SKM-1 treated with dmso at 0.1 percent for 144 hours (cell line): ENCODE data around the gene GLI3.

Experiments used
- DNase-seq: peaks from one replicate; lab custom pipeline; 2025; ENCODE audit not compliant: unreplicated experiment; lab: John Stamatoyannopoulos, UW

The GLI3 gene

DNA sequence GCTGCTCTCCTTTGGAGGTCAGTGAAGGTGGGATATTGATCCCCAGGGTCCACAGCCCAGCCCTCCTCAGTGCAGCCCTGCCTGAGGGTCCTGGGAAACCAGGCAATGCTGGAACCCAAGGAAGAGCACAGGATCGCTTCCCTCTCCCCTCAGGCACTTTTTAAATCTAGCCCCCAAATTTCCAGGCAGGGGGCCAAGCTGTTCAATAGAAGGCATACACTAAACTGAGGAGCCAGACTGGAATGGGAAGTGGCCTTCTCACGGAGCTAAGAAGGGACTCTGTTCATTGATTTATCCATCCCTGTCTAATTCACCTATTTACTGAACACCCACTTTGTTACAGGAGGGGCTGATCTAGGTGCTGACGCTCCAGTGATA is 60.3 kb downstream of the GLI3 start:
- DNase-seq, result no peak

DNA sequence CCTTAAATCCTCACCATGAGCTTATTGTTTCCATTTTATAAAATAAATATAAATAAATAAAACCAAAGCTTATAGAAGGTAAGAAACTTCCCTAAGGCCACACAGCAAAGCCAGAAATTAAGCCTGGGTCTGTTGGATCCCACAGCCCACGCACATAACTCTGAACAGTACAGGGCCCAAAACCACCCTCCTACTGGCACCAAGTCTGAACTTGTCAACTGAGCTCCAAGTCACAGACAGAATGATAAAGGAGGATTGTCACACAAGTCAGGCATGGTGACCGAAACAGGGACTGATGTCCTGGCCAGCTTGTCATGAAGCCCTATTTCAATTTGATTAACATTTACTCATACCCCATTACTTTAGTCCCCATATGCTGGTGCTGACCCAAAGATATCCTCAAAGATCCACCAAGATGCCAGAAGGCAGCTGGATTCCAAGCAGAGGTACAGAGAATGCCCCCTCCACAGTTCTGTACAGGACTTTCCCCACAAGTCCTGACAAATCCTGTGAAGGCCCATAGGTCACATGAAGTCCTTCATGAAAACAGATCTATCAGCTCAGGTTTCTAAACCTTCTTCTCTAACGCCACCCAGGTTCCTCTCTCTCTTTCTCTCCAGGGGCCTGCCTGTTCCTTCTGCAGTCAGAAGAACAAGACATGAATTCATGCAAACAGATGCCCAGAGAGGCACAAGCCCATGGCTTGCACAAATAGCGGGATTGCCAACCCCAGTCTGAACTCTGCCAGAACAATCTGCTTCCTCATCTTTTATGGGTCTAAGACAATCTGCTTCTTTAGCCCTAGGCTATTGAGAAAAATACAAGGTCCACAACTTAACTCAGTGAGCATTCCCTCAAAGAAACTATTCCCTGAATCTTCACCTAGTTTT is 60.9 kb downstream of the GLI3 start:
- DNase-seq, result no peak

DNA sequence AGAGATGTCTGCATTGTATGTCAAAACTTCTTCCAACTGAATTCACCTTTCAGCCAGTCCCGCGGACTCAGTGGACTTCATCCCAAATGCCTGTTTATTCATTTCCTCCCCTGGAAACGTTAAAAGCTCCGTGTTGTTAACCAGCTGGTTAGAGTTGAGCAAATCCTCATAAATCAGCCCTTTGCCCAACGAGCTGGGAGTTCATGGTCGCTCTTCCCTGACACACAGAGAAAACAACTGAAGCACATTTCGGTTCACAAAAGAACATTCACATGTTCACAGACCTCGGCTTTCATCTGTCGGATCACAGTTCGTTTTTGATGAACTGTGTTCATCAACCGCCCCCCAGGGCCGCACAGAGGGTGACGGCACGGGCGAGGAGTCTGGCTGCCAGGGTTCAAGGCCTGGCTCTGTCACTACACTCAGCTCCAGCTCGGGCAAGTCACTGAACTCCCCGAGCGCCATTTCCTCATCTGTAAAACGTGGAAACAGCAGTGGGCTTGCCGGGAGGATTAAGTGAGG is 62.6 kb downstream of the GLI3 start:
- no peak for DNase-seq

DNA sequence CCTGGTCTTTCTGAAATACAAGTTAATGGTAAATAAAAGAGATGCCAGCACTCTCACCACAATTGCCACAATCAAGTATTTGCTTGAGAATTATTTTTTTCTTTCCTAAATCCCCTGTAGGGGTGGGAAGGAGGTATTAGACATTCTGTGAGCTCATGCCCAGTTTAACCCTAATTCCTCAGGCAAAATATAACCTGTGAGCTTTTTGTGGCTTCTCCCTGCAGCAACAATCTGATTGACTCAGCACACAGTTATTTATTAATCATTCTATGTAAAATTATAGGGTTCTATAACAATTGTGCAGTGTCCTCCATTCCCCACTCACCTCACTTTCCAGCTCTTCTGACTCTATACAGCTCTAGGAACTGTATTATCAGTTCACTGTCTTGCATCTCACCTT is 66.3 kb downstream of the GLI3 start:
- no peak for DNase-seq

DNA sequence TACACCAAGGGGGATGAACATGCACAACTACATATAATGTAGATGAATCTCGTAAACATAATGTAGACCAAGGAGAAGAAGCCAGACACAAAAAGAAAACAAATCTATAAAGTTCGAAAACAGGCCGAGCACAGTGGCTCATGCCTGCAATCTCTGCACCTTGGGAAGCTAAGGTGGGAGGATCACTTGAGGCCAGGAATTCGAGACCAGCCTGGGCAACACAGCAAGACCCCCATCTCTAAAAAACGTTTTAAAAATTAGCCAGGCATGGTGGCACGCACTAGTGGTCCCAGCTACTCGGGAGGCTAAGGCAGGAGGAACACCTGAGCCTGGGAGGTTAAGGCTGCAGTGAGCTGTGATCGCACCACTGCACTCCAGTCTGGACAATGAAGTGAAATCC is 68.5 kb downstream of the GLI3 start:
- DNase-seq, result no peak

DNA sequence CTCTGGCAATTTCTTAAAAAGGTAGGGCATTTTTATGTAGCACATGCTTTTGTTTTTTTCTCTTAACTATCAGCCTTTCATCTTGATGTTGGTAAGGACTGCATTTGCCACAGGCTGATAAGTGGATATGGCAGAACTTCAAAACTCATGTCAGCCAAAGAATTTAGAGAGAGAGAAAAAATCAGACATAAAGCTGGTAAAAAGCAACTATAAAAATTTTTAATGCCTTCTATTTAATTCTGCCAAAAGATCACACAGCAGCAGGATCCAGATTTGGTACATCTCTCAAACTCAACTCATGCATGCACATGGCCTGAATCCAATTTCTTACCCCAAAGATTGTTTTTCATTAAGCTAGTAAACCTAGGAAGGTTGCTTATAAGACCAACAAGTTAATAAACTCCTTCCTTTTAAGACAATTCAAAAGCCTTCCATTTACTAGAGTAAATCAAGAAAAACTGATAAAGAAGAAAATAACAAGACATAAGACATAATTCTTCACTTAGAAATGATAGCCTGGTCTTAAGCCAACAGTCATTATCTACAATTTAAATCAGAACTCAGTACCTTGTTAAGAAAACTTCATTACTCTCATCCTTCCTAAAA is 69.3 kb downstream of the GLI3 start:
- no peak for DNase-seq

DNA sequence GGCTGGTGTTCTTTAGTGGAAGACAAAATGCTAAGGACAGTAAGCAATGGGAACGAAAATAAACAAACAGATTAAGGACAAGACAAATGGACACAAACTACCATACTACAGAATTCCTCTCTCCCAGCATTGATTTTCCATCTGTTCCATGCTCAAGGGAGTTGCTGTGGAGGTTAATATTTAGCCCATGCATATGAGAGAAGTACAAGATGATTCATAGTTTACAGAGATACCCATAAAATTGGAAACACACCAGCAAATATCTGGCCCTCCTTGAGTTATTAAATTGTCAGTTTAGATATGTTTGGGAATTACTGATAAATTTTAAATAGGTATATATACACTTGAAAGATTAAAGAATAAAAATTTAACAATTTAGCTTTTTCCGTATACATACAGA is 69.8 kb downstream of the GLI3 start:
- DNase-seq, result no peak

DNA sequence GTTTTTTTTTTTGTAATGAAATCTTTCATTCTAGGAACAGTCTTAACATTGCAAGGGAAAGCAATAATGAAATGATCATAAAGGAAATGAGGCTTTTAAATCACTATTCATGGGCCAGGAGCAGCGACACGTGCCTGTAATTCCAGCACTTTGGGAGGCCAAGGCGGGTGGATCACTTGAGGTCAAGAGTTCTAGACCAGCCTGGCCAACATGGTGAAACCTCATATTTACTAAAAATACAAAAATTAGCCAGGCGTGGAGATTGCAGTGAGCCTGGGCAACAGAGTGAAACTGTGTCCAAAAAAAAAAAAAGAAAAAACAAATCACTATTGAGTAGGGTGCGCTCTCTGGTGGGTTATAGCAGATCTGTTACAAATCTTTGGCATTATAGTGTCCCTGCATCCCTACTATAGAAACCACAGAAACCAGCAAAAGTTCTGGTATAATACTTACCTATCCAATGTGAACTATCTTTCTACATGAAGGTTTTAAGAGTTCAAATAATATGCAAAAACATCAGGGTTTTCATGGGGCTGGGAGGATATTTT is 72.1 kb downstream of the GLI3 start:
- DNase-seq, result no peak

DNA sequence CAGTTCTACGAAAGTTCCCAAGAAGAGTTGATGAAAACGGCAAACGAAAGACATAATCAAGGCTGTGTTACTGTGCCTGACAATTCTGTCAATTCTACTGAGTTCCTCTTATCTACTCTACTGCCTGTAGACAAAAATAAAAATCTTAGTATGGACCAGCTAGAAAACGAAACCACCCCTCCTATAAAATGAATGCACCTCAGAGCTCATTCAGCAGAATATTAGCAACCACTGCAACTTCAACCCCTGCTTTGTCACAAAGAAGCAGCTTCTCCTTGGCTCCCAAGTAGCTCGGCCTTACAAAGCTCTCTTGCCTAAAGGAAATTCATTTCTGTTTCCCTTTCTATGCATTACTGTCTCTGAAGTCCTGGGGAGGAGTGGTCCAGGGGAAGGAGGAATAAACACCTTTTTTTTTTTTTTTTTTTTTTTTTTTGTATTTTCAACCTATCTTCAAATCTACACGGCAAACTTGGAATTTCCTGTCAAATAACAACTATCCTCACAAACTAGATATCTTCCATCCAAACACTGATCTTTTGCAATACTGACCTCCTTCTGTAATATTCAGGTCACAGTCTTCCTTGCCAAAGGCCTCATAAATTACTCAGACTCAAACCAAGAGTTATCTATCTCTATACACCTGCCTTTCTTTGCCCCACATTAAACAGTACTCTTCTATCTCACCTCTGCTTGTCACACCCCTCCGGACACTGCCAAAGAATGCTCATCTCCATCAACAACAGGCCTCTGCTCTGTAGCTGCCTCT is 74.3 kb downstream of the GLI3 start:
- no peak for DNase-seq

DNA sequence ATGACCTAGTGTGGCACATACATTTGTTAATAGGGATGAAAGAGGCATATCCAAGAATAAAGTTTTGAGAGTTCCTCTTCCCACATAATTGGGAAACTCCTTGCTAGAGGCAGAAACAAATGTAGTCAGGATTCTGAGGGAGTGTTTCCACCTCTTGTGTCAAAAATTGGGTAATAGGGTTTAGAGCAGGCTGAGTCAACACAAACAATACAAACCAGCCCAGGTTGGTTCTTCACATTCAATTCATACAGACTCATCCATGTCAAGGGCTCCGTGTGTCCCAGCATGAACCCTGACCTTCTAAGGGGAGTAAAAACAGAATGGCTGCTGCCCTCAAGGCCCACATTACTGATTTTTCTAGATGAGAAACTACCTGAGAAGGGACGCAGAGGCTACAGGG is 75.3 kb downstream of the GLI3 start:
- no peak for DNase-seq

DNA sequence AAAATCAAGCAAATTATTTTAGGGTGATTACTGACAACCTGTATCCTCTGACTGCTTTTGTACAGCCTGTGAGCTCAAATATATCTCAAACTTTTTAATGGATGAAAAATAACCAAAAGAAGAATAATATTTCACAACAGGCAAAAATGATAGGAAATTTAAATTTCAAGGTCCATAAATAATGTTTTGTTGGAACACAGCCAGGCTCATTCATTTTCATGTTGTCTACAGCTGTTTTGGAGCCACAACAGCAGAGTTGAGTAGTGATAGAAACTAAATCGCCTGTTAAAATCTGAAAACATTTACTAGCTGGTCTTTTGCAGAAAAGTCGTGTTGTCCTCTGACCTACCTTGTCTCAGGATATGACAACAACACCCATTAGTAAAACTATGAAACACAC is 75.9 kb downstream of the GLI3 start:
- DNase-seq, result no peak

DNA sequence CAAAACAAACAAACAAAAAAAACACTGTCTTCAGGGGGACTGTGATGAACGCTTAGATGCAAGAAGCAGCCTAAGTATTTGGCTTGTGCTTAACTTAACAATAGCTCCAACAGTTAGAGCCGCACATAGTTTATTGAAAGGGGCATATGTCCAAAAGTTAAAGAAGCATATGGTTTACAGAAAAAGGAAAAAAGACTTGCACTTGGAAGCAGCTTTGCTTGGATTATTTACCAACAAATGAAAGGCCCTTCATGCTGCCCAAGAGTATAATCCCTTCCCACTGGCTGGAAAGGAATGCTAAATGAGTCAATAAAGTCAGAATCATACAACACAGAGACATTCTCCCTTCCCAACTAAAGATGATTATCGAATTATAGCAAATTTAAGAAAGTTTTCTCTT is 77.9 kb downstream of the GLI3 start:
- no peak for DNase-seq

DNA sequence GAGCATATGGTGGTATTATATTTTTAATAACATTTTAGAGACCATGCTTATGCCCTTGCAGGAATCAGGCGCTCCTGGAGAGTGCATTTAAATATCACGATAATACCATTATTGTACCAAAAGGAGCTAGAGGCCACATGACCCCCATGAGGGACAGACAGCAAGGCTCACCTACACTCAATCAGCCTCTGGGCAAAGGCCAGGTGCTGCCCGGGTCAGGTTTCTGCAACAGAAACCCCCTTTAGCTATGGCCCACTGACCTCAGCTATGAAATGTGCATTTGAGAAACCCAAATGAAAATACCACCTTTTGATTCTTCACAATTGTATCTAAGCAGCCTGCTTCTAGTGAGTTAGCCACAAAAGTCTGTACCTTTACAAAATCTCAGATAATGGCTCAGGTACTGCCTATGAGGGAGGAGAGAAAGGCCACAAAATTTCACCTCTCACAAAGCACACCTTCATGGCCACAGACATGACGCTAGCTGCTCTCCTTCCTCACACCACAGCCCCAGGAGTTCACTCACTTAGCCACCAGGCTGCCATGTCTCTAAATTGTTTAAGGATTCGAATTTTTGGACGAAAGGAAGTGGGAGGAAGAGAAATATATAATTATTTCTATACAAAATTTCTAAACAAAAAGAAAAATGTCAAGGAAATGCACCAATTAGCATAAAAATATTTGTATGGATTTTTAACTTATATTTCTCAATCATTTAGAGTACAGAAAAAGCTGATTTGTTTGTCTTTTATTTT is 79.9 kb downstream of the GLI3 start:
- no peak for DNase-seq

DNA sequence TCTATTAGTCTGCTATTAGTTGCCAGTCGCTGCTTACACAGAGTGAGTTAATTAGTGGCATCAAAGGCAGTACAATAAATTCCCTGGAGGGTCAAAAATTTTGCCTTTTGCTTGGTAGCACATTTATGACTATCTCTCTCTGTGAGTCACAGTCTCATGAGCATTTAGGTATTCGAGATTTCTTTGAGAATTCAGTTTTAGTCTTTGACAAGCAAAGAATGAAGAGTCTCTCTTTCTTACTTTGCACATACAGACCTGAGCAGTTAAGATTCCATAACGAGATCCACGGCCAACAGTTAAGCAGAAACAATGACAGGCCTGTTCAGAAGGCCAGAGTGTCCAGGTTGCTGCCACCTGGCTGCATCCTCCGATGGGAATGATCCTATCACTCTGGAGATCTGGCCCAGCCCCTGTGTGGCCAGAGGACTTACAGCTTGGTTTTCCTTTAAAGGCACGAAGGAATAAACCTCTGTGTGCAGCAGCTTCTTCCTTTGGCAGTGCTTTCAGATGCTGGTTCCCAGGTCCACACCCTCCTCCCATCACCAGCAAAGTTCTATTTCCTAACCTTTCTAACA is 80.6 kb downstream of the GLI3 start:
- no peak for DNase-seq

DNA sequence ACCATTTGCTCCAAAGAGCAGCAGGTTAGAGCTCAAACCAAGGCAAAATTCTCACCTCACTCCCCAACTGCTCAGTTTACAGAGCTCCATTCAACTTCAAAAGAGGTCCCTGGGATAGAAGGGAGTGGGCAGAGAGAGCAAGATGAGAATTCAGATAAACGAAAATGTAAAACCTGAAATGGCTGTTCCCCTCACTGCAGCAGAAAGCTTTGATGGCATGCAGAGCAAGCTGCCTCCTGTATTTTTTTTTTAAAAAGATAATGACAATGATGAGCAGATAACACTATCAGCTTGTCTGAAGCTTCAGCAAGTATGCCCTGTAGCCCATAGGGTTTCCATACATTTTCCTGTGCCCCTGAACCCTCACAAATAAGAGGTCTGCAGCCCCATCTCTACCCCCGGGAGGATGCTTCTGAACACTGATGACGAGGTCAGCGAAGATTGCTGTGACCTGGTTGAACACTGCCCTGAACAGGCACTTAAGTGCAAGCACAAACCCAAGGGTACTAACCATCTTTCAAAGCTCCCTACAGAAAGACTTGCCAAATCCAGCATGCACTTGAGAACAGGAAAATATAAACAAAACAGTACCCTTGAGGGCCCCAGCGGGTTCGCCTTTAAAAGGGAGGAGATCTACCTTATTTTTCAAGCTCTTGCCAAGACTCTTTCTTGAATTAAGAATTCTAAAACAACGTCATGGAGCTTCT is 81.3 kb downstream of the GLI3 start:
- DNase-seq, result no peak

DNA sequence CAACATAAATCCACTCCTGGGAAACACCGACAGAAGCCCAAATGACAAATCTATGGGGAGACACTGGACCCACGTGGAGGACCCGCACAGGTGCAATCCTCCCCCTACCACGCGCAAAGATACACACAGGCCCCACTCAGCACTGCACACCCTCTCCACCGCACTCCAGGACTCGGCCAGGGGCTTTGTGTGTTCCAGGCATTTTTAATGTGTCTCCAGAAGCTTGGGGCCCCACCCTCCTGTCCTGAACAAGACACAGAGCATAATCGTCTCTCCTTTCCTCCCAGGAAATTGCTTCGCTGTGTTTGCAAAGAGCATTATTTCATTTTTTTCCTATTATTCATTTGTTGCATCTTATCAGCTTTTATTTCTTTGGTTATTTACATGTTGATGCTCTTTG is 82.8 kb downstream of the GLI3 start:
- no peak for DNase-seq

DNA sequence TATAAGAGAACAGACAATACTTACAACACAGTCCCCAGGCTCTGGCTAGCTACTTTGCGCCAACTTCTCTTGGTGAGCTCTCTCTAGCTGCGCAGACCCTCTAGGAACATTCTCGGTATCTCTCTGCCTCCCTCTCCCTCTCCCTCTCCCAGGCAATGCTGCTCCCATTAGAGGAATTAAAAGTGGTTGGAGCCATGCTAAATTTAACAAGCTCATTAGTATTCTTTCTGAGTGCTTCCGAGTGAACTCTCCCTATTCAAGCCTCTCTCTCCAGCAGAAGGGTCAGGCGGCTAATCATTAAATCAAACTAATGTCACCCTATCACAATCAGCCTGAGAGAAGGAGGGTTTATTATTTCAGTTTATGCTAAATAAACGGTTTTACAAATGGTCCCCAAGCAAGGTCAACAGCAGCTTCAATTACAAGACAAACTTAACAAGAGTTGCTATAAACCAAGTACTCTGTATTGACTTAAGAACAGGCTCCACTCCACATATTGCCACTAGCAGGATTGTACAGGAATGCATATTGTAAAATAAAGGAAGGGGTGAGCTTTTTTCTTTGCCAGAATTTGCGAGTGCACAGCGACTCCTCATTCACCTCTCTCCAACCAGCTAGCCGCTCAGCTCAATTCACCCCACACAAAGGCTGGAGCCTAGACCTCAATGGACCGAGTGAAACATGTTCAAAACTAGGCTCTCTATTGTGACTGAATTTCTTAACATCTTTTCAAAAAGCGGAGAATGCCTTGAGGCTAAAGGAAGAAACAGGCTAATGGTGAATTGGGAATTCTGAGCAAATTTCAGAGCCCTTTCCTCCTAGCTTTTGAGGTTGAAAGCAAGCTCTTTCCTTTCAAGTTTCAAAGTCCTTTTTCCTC is 84.4 kb downstream of the GLI3 start:
- DNase-seq, result no peak

DNA sequence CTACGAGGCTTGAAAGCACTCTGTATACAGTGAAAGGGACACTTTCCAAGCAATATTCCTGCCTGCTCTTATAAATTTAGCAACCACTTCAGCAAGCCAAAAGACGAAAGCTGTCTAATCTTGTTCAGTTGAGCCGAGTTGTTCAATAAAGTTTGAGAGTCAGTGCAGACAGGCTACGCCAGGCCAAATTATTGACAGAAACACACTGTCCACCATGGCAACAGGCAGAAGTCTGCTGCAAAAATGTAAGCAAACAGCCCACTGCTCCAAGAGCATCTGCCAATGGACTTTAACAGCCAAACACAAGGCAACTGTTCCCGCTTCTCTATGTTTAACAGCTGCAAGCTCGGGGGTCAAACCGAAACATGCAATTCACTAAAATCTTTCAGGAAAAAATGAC is 85.7 kb downstream of the GLI3 start:
- DNase-seq, result no peak

DNA sequence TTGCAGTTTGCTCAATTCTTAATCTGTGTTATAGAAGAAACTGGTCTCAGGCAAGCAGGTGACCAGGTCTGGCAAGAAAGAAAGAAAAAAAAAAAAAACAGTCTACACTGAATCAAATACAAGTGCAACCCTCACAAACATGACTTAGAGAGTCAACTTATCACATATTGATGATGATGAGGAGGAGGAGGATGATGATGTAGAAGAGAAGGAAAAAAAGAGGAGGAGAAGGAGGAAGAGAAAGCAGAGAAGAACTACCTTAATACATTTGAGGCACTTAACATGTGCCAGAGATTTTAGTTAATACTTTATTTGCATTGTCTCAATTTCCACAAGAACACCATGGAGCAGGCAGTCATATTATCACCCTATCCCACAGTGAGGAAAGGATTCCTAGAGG is 91.5 kb downstream of the GLI3 start:
- no peak for DNase-seq
